Activated B cell treated with CpG ODN at 0.5 μM for 24 hours (primary cell): Measurements from ENCODE around the gene SMIM24. TPM values are rescaled to one million over a fixed set of nuclear protein-coding genes. Genes with fewer than 3 reads are reported as not detected.

Source experiments
- ATAC-seq: fragments of 200-7000 bp; cut with Tn5 transposase; one replicate; pipeline ENCODE4 v1.10.0; 2021; ENCODE audit warnings: low read depth, mild to moderate bottlenecking, moderate library complexity
- CTCF ChIA-PET: fragments of 350-600 bp; sonication (Branson Sonifier 250); formaldehyde crosslinking; loops from one replicate; lab custom pipeline; 2021; ENCODE audit warnings: antibody characterized with exemption; lab: Charles Lee
- POLR2A ChIA-PET: fragments of 350-600 bp; sonication (Branson Sonifier 250); formaldehyde crosslinking; loops from one replicate; lab custom pipeline; 2021; ENCODE audit warnings: antibody characterized with exemption; lab: Charles Lee
- DNase-seq: peaks from one replicate; pipeline ENCODE4 v3.0.0; 2022
- H3K27ac Mint-ChIP-seq: one replicate; pipeline ENCODE4 v1.8.0; 2020; ENCODE audit warnings: mixed read lengths
- H3K27me3 Mint-ChIP-seq: one replicate; pipeline ENCODE4 v1.8.0; 2021; ENCODE audit warnings: mixed read lengths
- H3K36me3 Mint-ChIP-seq: one replicate; pipeline ENCODE4 v1.8.0; 2021; ENCODE audit warnings: low read depth, mixed read lengths
- H3K4me1 Mint-ChIP-seq: one replicate; pipeline ENCODE4 v1.8.0; 2021; ENCODE audit warnings: mixed read lengths
- H3K4me3 Mint-ChIP-seq: one replicate; pipeline ENCODE4 v1.8.0; 2020; ENCODE audit warnings: mild to moderate bottlenecking, mixed read lengths
- H3K9me3 Mint-ChIP-seq: one replicate; pipeline ENCODE4 v1.8.0; 2020; ENCODE audit warnings: mixed read lengths
- intact Hi-C: fragments of 100-400 bp; cut with micrococcal nuclease; formaldehyde crosslinking; loops from one replicate; pipeline ENCODE4 v1.15.1; 2024
- total RNA-seq: library from RNA; stranded (reverse); gene quantifications from 2 replicates; pipeline ENCODE4 v1.2.3, GENCODE V29; 2022
- TF ChIP-seq, protein P1 (sequence below): fragments of 200-600 bp; IDR thresholded peaks from one replicate; pipeline ENCODE4 v1.8.0; 2022; ENCODE audit warnings: antibody characterized with exemption, mild to moderate bottlenecking

SMIM24 gene
- total RNA-seq, 1 donor from 2014 or later, result not detected

DNA sequence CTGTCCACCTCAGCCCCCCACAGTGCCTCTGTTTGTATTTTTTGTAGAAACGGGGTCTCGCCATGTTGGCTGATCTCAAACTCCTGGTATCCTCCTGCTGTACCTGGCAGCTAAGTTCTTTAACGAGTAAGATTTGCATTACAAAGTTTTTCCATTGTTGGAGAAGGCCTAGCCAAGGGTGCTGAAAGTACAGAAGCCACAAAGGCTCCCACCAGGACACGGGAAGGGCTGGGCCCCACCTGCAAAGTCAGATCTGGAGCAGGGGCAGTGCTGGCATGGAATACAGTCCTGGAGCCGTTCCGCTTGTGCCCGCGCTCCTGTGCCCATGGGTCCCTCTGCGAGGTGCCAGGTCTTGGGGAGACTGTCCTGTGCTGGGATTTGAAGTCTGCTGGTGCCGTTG is 37.9 kb upstream of the SMIM24 start:
- Mint-ChIP-seq H3K4me1 (peaks cover 53% of the 10 kb centered on the region), H3K9me3 (no peaks in the 10 kb centered on the region), H3K36me3 (peaks cover 24% of the 10 kb centered on the region), H3K27ac (peak overlapping the region; percentile 50), H3K27me3 (no peaks in the 10 kb centered on the region), H3K4me3 (no peak overlapping the region)
- intact Hi-C loops, result no loop called here
- TF ChIP-seq, protein P1, sequence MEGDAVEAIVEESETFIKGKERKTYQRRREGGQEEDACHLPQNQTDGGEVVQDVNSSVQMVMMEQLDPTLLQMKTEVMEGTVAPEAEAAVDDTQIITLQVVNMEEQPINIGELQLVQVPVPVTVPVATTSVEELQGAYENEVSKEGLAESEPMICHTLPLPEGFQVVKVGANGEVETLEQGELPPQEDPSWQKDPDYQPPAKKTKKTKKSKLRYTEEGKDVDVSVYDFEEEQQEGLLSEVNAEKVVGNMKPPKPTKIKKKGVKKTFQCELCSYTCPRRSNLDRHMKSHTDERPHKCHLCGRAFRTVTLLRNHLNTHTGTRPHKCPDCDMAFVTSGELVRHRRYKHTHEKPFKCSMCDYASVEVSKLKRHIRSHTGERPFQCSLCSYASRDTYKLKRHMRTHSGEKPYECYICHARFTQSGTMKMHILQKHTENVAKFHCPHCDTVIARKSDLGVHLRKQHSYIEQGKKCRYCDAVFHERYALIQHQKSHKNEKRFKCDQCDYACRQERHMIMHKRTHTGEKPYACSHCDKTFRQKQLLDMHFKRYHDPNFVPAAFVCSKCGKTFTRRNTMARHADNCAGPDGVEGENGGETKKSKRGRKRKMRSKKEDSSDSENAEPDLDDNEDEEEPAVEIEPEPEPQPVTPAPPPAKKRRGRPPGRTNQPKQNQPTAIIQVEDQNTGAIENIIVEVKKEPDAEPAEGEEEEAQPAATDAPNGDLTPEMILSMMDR, result no peak
- POLR2A ChIA-PET, result interaction anchor here (0.6 to 1.0 kb wide), 2 partner anchors 12 to 332 kb away, joined by 3 read pairs; partner anchors contain the start of gene FZR1
- DNase-seq, result no peak
- no peak for ATAC-seq
- CTCF ChIA-PET, result no interaction called here

DNA sequence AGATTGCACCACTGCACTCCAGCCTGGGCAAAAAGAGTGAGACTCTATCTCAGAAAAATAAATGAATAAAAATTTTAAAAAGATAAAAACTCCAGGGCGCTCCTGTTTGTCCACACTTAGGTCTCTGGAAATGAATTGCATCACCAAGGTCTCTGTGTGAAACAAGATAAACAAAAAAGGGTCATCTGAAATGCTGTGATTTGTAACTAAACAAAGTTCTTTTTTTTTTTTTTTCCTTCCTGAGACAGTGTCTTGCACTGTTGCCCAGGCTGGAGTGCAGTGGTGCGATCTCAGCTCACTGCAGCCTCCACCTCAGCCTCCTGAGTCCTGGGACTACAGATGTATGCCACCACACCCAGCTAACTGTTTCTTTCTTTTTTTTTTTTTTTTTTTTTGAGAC is 37.3 kb upstream of the SMIM24 start:
- ChIA-PET POLR2A (interaction anchor here (1.0 kb wide), 1 partner anchor 12 kb away, joined by 3 read pairs; the partner anchor contains the start of gene FZR1), CTCF (no interaction called here)
- Mint-ChIP-seq H3K4me1 (peaks cover 53% of the 10 kb centered on the region), H3K36me3 (peaks cover 20% of the 10 kb centered on the region), H3K27ac (no peak overlapping the region), H3K9me3 (no peaks in the 10 kb centered on the region), H3K4me3 (no peak overlapping the region), H3K27me3 (no peaks in the 10 kb centered on the region)
- ATAC-seq (no peak), DNase-seq (no peak)
- intact Hi-C loops, result no loop called here
- TF ChIP-seq, protein P1, result no peak

DNA sequence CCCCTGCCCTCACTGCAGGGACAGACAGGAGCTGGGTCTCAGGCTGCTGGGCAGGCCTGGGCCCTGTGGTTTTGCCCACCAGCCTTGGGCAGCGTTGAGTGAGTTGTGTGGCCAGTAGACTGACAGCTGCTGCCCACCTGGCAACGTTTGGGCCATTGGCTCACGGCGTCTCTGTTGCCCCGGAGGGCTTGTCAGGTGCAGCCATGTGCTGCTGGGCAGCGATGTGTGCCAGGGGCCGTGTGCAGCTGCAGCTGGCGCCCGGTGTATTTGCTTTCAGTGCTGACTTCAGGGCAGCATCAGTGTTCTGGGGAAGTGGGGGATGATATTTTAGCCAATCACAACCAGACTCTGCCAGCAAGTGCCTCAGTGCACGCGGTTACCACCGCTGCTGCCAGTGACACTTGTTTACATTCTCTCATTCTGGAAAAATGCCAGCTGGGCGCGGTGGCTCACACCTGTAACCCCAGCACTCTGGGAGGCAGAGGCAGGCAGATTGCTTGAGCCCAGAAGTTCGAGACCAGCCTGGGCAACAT is 36.4 kb upstream of the SMIM24 start:
- Mint-ChIP-seq H3K27me3 (no peaks in the 10 kb centered on the region), H3K36me3 (peaks cover 19% of the 10 kb centered on the region), H3K27ac (peak overlapping the region; percentile 59), H3K4me3 (peak overlapping the region; percentile 2), H3K4me1 (peaks cover 55% of the 10 kb centered on the region), H3K9me3 (no peaks in the 10 kb centered on the region)
- intact Hi-C loops, result no loop called here
- ATAC-seq, result peak; percentile 86
- TF ChIP-seq, protein P1, result no peak
- CTCF ChIA-PET, result no interaction called here
- no peak for DNase-seq
- POLR2A ChIA-PET, result interaction anchor here (0.8 to 1.3 kb wide), 4 partner anchors 14 to 37 kb away, joined by 3 to 6 read pairs (median 4); partner anchors contain the start of gene DOHH

DNA sequence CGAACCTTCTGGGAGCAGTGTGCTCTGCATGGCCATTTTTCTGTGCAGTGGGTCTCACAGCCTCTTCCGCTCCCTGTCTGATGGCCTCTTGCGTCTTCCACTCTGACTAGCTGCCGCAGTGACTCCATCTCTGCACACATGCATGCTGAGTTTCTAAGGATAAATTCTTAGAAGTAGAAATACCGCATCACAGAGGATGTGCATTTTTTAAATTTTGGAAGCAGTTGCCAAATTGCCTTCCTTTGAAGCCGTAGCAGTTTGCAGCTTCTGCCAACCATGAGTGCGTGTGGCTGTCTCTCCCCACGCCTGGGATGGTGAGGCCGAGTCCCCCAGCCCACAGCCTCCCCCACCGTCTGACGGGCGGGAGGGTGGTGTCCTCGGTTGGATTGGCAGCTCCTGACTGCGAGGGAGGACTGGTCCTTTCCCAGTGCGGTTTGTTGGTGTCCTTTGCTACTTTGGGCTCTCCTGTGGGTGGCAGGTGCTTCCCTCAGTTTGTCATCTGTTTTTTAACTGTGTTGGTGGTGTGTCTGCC is 35.6 kb upstream of the SMIM24 start:
- Mint-ChIP-seq H3K9me3 (no peaks in the 10 kb centered on the region), H3K27me3 (no peaks in the 10 kb centered on the region), H3K36me3 (peaks cover 20% of the 10 kb centered on the region), H3K4me3 (no peak overlapping the region), H3K4me1 (peaks cover 53% of the 10 kb centered on the region), H3K27ac (peak overlapping the region; percentile 59)
- intact Hi-C loops, result no loop called here
- no peak for ATAC-seq
- TF ChIP-seq, protein P1, result no peak
- POLR2A ChIA-PET, result interaction anchor here (1.3 kb wide), 2 partner anchors 15 to 22 kb away, joined by 3 to 6 read pairs; partner anchors contain the start of gene DOHH
- no peak for DNase-seq
- CTCF ChIA-PET, result no interaction called here

DNA sequence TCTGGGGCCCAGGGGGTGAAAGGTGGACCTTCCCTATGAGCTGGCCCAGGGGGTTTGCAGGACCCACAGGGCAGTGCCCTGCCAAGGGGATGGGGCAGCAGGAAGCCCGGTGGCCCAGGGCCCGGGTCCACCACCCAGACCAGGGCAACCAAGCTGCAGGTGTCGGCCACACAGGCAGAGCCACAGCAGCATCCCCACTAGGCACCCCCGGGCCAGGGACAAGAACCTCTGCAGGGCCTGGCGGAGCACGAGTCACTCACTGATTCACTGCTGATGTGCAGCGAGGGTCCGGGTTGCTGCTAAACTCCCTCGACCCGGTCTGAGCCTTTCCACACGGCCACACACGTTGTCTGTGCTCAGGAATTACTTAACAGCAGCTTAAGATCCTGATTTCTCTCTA is 34.6 kb upstream of the SMIM24 start:
- Mint-ChIP-seq H3K27ac (no peak overlapping the region), H3K9me3 (no peaks in the 10 kb centered on the region), H3K4me1 (peaks cover 50% of the 10 kb centered on the region), H3K4me3 (no peak overlapping the region), H3K36me3 (peaks cover 25% of the 10 kb centered on the region), H3K27me3 (no peaks in the 10 kb centered on the region)
- ChIA-PET POLR2A (interaction anchor here (0.7 kb wide), 1 partner anchor 43 kb away, joined by 3 read pairs; no protein-coding TSS in a partner anchor), CTCF (no interaction called here)
- DNase-seq (no peak), ATAC-seq (no peak)
- intact Hi-C loops, result no loop called here
- TF ChIP-seq, protein P1, result no peak
